Measurements from ENCODE around the gene CLDN7. TPM values are rescaled to one million over a fixed set of nuclear protein-coding genes. Genes with fewer than 3 reads are reported as not detected.

Gene CLDN7
- polyA plus RNA-seq, 10 donors: 0.47 to 3.0 (median 1.1) TPM

DNA sequence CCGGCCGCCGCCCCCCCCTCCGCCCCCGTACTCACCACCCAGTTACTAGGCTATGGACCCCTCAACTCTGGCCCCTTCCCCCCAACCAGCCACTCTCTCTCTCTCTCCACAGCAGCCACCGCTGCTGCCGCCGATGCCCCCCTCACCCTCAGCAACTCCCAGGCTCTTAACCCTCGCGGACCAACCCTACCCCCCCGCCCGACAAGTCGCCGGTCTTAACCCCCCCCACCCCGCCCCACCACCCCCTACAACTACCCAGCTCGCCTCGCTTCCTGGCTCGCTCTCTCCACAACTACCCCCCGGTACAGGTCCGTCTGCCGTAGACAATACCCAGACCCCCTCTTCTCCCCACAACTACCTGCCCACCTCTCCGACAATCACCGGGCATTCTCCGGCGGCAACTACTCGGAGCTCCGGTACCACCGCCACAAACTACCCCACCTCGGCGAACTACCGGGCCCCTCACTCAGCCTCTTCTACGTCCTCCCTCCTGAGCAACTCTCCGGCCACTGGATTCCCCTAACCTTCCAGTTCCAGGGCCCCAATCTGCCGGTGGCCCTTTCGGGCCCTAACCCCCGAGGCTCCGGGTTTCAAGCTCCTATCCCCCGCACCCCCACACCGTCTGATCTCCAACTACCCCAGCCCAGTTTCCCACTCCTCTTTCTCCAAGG, 23.7 kb downstream of the CLDN7 start:
- peak in 1 of 3 donors; percentile 64 for DNase-seq

DNA sequence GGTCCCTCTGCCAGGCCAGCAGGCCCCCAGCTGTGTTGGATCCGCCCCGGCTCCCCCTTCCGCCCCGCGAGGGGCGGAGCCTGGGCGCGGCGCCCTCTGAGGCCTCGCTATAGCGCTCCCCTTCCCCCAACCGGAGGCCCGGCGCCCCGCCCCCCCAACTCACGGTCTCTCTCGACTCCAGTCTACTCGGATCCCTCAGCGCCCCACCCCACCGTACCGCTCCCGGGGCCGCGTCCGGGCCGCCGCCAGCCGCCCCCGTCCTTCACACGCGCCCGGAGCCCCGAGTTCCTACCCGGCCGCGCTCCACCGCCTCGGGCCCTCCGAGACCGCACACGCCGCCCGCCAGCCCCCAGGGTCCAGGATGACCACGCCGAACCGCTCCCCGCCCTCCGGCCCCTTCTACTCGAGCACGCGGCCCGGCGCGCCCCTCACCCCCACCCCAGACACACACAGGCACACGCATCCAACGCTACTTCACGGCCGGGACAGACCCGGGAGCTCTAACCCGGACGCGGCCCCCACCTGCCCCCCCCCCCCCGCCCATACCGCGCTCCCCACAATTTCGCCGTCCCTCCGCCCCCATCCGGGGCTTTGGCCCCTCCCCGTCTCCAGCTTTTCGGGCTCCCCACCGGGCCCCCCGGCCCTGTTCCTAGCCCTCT, 24.4 kb downstream of the CLDN7 start:
- peak in 2 of 3 donors; percentile 79 to 84 for DNase-seq

DNA sequence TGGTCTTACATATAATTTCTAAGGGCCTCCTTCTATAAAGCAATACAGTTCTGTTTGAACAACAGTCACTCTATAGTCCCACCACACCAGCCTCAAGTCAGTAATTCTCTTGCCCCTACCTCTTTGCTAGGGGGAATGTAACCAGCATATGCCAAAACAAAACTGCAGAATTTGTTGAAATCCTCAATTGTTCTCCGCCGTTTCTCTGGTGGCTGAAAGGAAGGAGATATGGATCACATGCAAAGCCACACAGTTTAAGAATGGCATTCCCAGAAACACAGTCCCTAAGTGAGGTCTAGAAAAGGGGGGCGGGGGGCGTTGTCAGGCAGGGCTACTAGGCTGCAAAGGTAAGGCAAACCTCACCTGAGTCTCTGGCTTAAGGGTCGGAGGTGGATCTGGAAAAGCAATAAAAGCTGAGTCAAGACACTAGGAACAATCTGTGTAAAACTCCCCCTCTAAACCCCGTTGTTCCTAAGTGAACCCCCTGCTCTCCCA, 25.0 kb downstream of the CLDN7 start:
- no peak for DNase-seq

DNA sequence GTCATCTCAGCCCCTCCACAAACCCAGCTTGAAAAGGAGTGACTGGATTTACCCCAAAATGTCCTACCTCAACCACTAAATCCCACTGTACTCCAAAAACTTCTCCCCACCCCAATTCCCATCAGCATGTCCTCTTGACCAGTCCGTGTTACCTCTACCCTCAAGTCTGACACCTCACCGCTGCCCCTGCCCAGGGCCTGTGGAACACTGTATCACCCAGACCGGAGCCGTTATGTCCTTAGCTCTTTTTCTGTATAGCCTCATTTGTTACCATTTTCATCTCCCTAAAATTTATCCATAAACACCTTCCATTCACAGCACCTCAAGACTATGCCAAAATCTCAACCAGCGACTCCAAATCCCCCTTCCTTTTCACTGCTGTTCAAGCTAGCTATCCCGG, 25.5 kb downstream of the CLDN7 start:
- no peak for DNase-seq

DNA sequence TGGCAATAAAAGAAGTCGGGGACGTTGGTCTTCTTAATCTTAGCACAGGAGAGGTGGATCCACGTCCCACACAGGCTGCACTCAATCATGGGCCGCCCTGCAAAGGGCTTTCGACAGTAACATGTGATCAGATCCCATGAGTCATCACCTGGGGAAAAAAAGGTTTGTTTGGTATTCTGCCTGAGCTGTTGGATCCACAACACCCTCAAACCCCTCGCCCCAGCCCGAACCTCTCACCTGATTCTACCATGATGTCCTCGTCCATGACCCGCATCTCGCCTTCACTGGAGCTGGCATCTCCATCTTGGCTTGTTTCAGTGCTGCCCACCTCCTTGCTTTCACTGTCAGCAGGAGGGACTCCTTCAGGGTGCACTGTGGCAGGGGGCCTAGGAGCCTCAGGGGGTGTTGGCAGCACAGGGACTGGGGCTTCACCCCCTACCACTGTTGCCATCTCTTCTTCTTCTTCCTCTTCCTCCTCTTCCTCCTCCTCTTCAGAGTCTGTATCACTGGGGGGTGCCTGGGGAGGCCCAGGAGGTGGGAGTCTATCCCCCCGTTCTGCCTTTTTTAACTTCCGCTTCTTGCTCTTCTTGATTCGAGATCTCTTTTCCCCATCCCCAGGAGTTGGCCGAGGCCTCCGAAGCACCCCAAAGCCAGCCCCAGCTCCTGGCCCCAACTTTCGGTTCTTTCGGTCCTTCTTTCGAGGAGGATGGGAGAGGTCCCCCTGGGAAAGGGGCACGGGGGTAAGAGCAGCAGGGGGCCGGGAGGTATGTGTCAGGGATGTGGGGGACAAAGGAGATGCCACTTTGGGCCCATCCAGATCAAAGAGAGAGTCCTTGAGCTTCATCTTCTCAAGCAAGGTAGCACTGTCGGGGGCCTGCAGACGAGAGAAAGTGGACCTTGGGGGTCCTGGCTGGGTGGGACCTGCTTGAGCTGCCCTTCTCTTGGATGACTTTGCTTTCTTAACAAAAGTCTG, 26.3 kb downstream of the CLDN7 start:
- DNase-seq: no peak

DNA sequence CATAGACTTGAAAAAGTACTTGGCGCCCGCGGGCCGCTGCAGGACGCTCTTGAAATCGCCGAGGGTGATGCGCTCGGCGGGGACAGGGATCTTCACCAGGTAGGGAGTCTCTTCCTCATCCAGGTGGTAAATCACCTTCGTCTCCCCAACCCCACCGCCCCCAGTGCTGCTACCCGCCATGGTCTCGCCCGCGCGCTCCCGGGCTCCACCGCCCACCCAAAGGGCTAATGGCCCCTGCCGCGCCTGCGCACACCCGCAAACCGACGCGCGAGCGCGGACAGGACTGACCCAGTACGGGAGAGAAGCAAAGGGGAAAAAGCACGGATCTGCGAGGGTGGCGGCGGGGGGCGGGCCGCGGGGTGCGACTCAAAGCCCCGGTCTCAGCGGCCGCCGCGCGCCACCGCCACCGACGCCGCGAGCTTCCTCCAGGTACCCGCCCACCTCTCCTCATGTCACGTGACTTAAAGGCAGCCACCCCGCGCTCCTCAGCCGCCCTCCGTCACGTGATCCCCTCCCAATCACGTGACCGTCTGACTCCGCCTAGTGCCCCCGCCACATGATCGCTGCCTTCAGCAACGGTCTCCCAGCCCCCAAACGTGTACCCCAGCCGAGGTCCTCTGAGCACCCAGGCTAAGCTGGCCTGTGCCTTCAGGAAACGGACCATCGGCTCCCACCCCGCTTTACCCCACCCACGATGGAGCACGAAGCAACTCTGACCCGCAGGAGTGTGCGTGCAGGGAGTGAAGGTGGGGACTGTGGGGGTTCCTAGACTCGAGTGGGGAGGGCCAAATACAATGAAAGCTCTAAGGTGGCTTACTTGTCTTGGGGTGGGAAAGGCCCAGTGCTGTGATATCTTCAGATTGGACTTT, 28.0 kb downstream of the CLDN7 start, which contains the start of gene DVL2:
Gene DVL2 (minus strand): TSS at position 435 of the 869 bp plus-strand sequence. CDS start 255 bp downstream, at position 180.
- DNase-seq: peak; percentile 96 to 99 (median 97)

DNA sequence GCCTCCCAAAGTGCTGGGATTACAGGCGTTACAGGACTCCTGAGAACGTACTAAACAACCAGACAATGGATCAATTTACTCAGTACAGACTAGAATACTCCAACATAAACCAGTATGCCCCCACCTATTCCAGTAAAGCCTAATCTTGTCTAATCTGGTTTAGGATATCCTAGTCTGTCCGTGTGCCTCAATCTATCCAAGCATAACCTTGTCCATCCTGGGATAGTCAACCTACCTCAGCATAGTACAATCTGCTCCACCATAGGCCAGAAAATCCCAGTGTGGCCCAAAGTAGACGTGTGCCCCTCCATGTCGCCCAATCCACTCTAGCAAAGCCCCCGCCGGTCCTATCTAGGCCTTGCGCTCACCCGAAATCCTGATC, 28.6 kb downstream of the CLDN7 start:
- no peak for DNase-seq

DNA sequence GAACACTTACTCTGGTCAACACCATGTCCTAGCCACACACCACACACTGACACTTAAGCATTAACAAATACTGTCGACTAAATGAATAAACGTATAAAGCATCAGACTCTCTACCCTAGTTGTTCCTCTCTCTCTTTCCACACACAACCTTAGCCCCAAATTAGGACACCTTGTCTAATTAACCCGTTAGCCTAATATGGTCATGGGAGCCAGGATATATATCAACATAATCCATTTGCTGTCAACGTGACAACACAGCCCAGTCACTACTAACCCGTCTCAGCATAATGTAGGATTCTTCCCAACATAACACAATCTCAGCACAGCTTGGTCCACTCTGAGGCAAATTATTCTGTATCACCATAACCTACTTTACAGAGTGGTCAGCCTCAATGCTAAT, 30.2 kb downstream of the CLDN7 start:
- no peak for DNase-seq

DNA sequence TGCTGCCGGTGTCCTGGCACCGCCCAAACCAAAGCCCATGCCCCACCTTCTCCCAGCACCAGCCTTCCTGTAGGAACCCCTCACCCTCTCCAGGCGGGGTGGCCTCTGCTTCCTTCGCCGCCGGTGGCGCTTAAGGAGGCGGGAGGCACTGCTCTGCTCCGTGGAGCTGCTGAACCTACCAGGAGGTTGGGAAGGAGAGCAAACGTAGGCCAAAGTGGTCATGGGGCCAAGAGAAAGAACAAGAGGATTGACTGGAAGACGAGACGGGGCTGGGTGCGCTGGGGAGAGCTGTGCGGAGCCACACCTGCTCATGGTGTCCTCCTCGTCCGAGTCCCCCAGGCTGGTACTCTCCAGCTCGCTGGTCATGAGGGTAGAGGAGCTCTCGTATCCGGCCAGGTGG, 32.8 kb downstream of the CLDN7 start:
- no peak for DNase-seq

DNA sequence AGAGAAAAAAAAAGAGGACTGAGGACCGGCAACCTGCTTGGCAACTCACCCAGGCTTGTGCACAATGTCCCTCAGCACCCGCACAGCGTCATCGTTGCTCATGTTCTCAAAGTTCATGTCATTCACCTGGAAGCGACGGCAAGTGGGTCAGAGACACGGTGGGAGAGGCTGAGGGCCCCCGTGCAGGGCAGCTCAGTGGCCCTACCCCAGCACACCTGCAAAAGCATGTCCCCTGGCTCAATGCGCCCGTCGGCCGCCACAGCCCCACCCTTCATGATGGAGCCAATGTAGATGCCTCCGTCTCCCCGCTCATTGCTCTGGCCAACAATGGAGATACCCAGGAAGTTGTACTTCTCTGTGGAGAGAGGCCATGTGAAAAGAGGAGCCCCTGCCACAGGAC, 33.4 kb downstream of the CLDN7 start:
- no peak for DNase-seq

DNA sequence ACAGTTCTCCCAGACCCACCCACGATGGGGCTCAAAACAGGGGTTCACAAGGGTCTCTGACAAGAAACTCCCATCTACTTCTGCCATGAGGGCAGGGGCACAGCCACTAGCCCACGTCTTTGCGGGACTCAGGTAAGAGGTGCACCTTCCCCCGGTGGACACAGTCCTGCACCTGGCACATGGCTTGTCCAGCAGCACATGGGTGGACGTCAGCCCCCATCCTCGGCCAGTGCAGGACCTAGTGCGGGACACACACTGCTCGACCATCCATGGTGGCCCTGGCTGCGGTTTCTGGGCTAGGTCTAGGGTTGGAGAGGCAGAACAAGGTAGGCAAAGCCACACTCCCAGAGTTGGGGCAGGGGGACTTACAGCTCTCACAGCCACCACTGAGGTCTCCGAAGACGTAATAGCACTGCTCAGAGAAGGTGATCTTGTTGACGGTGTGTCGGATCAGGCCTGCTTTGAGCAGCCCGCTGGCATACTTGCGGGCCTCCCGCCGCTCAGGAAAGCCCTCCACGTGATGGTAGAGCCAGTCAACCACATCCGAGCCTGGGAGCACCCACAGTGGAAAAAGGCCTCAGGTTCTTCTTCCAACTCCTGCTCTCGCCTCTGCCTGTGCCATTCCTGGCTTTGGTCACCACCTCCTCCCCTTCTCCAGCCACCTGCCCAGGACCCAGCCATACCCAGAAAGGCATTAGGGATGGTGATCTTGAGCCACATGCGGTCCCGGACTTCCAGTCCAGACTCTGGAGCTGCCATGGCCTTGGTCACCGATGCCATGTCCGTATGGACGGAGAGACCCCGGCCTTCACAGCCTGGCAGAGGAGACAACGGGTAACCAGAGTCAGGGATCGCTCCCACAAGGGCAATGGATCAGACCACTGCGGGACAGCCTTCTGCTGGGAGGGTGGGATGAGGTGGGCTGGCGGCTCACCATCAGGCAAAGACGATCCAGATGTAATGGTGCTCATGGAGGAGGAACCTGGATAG, 35.3 kb downstream of the CLDN7 start:
- DNase-seq: no peak

DNA sequence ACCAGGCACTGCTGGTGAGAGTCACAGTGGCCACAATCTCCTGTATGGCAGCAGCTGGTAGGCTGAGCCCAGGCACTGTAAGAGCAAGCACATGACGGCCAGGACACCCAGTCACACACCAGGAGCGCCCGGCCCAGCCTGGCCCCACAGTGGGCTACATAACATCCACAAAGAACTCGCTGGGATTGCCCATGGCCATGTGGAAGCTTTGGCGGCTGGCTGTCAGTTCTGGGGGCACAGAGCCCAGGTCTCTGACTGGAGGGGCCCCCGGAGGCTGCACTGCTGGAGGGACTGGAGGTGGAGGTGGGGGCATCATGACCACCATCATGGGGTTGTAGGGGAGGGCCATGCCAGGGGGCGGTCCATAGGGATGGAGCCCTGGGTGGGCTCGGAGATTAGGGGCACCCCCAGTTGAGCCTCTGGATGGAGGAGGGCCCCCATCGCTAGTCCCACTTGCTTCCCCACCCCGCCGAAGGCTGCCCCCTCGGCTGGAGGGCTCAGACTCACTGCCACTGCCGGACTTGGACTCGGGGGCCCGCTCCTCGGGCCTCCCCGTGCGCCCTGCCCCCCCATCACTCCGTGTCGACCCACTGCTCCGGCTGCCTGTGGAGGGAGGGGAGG, 36.5 kb downstream of the CLDN7 start:
- peak in 1 of 3 donors; percentile 6 for DNase-seq

DNA sequence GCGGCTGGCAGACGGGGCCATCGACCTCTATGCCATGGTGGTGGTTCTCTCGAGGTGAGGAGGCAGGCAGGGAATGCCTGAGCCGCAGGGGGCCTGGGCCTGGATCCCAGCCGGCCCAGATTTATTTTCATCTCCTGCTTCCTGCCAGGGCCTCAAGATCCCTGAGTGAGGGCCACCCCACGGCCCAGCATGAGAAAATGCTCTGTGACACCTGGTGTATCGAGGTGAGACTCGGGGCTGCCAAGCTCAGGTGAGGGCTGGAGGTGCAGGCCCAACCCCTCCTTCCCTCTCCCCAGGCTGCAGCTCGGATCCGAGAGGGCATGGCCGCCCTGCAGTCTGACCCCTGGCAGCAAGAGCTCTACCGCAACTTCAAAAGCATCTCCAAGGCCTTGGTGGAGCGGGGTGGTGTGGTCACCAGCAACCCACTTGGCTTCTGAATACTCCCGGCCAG, 37.6 kb downstream of the CLDN7 start:
- DNase-seq: peak in 1 of 3 donors; percentile 7

DNA sequence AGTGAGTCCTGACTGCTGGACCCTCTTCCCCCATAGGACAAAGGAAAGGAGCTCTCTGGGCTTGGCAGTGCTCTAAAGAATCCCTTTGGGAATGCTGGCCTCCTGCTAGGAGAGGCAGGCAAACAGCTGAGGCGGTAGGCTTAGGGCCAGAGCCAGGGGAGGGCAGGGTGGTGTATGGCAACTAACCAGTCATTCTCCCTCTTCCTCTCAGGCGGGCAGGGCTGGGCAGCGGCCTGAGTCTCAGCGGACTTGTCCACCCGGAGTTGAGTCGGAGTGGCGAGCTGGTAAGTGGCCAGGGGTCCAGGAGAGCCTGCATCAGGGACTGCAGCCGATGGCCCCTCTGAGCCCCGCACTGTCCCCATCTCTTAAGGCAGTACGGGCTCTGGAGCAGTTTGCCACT, 38.2 kb downstream of the CLDN7 start:
- peak in 1 of 3 donors; percentile 10 for DNase-seq

DNA sequence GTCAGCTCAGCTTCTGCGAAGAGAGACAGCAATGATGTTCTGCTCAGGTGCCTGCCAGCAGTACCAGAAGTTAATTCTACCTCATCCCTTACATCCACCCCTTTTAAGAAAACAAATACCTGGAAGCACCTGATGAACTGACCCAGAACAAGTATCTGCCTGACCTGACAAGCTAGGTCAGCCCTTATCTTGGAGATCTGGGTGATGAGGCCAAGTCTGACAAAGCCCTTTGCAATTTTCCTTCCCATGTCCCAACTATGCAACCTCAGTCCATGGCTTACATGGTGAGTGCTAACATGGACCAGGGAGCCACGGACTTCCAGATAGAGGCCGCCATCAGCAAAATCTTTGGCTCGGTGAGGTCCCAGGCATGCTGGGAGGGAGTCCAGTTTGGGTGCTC, 38.9 kb downstream of the CLDN7 start:
- no peak for DNase-seq

DNA sequence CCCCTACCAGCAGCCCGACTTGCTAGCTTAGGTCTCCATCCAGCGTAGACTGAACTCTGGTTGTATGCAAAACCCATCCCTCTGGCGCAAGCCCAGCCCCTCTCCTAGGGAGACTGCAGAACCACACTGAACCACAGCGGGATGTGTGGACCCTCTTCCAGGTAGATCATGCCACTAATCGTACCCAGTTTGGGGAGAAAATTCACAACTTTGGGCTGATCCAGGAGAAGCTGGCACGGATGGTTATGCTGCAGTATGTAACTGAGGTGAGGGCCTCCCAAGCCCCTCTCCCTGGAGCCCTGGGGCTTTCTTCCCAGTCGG, 39.3 kb downstream of the CLDN7 start:
- DNase-seq: no peak

DNA sequence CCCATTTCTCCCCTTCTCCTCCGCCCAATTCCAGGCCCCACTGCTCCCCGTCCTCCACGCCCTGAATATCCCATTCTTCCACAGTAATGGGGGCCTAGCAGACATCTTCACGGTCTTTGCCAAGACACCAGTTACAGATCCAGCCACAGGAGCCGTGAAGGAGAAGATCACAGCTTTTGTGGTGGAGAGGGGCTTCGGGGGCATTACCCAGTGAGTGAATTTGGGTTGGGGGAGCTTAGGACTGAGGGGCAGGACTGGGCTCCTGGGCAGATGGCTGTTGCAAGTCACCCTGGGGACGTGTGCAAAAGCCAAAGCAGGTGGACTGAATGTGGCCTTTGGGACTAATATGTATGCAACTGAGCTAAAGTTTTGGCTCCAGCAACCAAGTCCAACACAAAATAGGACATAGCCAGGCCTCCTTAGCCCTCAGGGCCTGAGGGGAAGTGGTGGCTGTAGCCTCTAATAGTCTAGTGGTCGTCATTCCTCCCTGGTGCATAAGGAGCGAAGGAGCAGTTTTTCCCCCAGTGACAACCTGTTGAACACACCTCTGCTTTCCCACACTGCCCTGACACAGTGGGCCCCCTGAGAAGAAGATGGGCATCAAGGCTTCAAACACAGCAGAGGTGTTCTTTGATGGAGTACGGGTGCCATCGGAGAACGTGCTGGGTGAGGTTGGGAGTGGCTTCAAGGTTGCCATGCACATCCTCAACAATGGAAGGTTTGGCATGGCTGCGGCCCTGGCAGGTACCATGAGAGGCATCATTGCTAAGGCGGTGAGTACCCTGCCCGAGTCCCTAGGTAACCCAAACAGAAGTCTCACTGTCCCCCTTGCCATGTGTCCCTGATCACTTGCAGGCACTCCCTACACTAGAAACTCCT, 39.9 kb downstream of the CLDN7 start:
- peak in 1 of 3 donors; percentile 45 for DNase-seq

Measured in muscle of back (tissue), 11 donors.